ENCODE data around the gene ANXA1.

The ANXA1 gene

GRCh38 chr9:73151653-73152542, at the start of gene ANXA1:
Gene ANXA1, plus strand, starts transcription at chr9:73151865. Its CDS starts 6,671 bp downstream, at chr9:73158536.
- DNase-seq (ENCODE audit: low spot score), result peak; percentile 61

GRCh38 chr9:73104342-73104741, 47.3 kb upstream of the ANXA1 start:
- DNase-seq (ENCODE audit: low spot score), result no peak

GRCh38 chr9:73104921-73105320, 46.7 kb upstream of the ANXA1 start:
- no peak for DNase-seq (ENCODE audit: low spot score)

GRCh38 chr9:73107489-73108069, 44.1 kb upstream of the ANXA1 start:
- peak; percentile 69 for DNase-seq (ENCODE audit: low spot score)

- no peak for DNase-seq (ENCODE audit: low spot score)
Observed at GRCh38 chr9:73114058-73114457, 37.6 kb upstream of the ANXA1 start.

GRCh38 chr9:73114958-73115357, 36.7 kb upstream of the ANXA1 start:
- DNase-seq (ENCODE audit: low spot score), result no peak

- DNase-seq (ENCODE audit: low spot score), result peak; percentile 79
Observed at GRCh38 chr9:73116031-73116430, 35.6 kb upstream of the ANXA1 start.

GRCh38 chr9:73116880-73117279, 34.8 kb upstream of the ANXA1 start:
- DNase-seq (ENCODE audit: low spot score), result peak; percentile 31

- DNase-seq (ENCODE audit: low spot score), result no peak
Observed at GRCh38 chr9:73118286-73118685, 33.4 kb upstream of the ANXA1 start.

GRCh38 chr9:73118898-73119554, 32.6 kb upstream of the ANXA1 start:
- no peak for DNase-seq (ENCODE audit: low spot score)

- DNase-seq (ENCODE audit: low spot score), result no peak
Observed at GRCh38 chr9:73121375-73121935, 30.2 kb upstream of the ANXA1 start.

- DNase-seq (ENCODE audit: low spot score), result no peak
Observed at GRCh38 chr9:73125651-73126050, 26.0 kb upstream of the ANXA1 start.

- no peak for DNase-seq (ENCODE audit: low spot score)
Observed at GRCh38 chr9:73129941-73130685, 21.6 kb upstream of the ANXA1 start.

GRCh38 chr9:73131461-73131860, 20.2 kb upstream of the ANXA1 start:
- no peak for DNase-seq (ENCODE audit: low spot score)

- DNase-seq (ENCODE audit: low spot score), result peak; percentile 87
Observed at GRCh38 chr9:73132034-73132776, 19.5 kb upstream of the ANXA1 start.

- no peak for DNase-seq (ENCODE audit: low spot score)
Observed at GRCh38 chr9:73133022-73133651, 18.5 kb upstream of the ANXA1 start.

GRCh38 chr9:73133921-73134407, 17.7 kb upstream of the ANXA1 start:
- DNase-seq (ENCODE audit: low spot score), result no peak

GRCh38 chr9:73135394-73135793, 16.3 kb upstream of the ANXA1 start:
- no peak for DNase-seq (ENCODE audit: low spot score)

- no peak for DNase-seq (ENCODE audit: low spot score)
Observed at GRCh38 chr9:73137286-73137899, 14.3 kb upstream of the ANXA1 start.

- no peak for DNase-seq (ENCODE audit: low spot score)
Observed at GRCh38 chr9:73137914-73138313, 13.8 kb upstream of the ANXA1 start.
